DMS 273 (cell line): ENCODE results near the gene TLE1.
A peak's percentile ranks its signal among the peaks of the same experiment; 100 is the strongest.
"Not testable (repeated sequence)": the region's sequence is repeated elsewhere in the genome, so short reads cannot be mapped to it uniquely, and the experiment has no call there.

Experiments
- DNase-seq: peaks from one replicate; lab custom pipeline; 2025; ENCODE audit not compliant: unreplicated experiment; lab: John Stamatoyannopoulos, UW

The TLE1 gene

DNA sequence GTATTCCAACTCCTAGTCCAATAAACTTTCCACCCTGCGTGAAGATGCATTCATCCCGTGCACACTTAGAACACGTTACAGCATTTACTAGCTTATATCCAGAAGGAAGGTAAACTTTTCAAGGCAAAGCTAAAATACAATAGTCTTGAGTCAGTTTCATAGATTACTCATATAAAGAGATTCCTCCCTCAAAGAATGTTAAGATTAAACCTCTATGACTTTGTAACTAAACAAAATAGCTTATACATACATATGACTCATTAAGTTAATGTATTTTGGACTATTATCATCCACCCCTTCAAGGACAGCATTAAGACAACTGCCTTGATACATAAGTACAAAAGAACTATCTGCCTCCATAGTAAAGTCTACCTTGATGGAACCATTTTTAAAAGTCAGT lies 36.1 kb downstream of the TLE1 start:
- no peak for DNase-seq

DNA sequence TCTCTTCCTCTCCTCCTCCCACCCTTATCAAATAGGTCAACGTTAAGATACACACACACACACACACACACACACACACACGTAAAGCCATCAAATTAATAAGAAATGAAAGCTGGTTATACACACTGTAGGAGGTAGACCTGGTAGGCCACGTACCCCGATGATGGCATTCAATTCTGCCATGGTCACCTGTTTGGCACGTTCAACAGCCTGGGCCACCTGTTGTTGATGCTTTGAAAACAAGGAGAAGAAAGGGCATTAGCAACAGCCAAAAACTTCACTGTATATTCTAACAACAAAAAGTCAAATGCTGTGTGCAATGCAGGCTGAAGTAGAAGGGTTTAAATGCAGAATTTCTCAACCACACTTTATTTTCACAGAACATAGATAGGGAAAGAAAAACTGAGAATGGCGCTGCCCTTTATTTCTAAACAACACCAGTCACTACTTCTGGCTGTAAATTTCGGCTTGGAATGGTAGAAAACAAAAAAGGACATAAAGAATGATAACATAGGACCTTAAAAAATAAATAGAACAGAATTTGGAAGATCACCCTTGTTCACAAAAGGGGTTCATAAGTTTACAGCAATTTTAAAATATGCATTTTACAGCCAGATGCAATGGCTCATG lies 37.2 kb downstream of the TLE1 start:
- no peak for DNase-seq

DNA sequence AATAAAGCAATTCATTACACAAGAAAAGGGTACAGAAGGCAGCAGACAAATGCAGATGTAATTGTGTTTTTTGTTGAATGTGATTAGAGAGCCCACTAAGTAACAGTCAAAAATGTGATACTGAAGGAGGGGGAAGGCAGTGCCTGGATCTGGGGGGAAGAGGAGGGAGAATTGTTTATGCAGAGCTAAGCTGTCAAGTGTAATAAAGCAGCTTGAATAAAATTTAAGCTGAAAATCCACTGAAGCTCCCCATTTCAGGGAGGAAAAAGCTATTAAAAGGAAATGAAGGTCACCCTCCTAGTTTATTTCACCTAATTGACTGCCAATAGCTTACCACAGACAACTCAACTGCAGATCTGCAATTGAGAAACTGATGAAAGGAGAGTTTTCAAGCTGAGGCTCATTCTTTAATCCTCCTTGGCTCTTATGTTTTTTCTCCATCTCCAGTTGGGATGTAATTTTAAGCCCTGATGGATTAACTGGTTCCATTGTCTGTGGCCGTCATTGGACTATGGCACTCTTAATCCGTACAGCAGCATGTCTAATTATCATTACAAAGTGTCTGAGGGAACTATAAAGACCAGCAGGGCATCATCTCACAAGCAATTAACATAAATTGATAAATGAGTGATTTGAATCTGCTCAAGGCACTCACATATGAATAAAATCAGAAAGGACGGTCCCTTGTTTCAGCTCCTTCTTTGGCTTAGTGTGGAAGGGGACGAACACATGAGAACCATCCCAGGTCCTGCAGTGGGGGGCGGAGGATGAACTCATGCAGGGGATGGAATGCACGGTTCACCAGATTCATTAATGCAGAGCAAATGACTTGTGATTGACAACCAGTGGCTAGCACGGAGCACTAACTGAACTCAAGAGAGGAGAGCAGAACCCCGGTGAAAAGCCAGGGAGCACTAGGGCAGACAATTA lies 38.5 kb downstream of the TLE1 start:
- DNase-seq, result no peak

DNA sequence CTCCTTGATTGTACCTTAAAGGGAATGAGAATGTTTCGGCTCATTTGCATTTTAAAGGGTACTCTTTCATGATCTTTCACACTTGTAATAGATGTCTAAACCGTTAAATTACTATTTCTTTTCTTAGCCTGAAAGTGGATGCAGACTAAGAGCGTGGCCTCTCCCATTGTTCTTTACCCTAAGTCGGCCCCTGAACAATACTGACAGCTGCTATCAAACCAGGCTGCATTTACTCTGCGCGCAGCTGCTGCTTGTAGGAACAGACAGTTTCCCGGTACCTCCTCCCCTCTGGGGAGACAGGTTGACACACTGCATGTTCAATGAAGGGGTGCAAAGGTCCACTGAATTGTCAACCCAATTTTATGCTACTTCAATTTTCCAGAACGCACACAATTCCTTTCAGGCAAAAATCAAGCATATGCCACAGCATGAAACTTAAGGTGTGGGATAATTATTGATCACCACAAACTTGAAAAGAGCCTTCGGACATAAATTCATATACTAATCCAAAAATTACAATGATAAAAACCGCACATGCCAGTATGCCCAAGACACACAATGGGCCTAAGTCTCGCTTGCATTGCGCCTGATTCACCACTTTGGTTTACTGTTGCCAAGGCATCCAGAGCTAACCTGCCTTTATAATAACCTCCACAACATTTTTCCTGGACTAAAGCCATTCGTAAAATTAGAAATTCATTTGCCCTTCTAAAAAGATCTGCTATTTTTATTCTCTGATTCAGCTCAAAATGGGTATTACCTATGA lies 39.7 kb downstream of the TLE1 start:
- no peak for DNase-seq

DNA sequence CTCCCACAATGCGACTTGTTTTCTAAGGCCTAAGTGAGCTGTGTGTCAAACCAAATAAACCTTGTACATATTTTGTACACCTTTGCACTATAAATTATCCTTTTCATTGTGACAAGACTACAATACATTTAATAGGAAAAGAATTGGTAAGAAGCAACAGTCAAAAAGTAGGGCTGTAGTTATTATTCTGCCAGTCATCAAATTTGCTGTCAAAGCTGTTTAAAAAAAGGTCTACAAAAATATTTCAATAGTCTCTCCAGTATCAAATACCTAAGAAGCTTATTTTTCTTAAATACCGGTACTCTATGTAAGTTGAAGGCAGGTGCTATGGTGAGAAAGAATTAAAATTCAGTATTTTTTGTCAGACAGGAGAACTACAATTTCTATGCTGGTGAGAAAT lies 40.5 kb downstream of the TLE1 start:
- no peak for DNase-seq

DNA sequence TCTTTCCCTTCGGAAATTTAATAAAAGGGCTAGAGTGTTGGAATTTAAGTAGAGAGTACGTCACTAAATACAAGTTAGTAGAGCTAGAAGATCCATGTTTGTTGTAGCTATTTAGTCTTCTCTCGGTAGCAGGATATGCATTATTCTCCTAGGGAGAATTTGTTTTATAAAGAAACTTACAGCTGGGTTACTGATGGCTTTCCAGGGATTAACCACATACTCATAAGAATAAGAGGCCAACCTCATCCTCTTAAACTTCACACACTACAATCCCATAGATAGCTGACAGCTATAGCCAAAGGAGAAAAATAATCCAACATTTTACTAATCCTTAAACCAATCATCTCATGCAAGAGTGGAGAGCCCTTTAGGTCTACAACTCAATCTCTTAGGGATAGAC lies 43.0 kb downstream of the TLE1 start:
- no peak for DNase-seq

DNA sequence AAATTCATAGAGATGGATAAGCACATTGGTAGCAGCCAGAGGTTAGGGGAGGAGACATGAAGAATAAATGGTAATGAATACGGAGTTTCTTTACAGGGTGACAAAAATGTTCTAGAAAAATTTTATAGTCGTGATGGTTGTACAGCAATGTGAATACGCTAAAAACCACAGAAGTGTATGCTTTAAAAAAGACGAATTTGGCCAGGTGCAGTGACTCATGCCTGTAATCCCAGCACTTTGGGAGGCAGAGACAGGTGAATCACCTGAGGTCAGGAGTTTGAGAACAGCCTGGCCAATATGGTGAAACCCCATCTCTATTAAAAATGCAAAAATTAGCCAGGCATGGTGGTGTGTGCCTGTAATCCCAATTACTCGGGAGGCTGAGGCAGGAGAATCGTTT lies 44.8 kb downstream of the TLE1 start:
- not testable (repeated sequence) for DNase-seq

DNA sequence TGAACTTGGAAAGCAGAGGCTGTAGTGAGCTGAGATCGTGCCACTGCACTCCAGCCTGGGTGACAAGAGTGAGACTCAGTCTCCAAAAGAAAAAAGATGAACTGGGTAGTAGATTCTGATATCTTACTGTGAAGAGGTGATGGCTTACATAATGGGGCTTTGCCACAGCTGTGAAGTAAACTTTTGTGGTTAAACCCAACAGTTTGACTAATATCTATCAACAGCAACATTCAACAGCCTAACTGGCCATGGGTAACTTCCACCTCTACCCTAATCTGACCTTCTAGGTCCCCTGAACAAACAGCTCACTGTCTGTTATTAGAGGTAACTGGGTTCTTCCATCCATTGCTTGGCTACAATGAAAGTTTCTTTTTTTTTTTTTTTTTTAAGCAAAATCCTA lies 52.1 kb downstream of the TLE1 start:
- DNase-seq, result no peak

DNA sequence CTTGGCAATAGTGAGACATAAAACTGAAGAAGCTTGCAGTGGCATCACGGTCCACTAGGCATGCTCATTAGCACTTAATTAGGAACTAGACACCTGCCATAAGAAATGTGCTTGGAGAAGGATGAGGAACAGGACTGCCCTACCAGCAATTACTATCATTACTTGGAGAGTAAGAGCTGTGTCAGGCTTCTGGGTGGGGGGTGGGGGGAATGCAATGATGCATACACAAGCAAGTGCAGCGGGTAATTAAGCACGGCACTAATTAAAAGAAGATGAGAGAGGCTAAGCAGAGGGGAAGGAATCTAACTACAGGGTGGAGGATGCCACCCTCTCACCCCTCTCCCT lies 53.1 kb downstream of the TLE1 start:
- peak; percentile 7 for DNase-seq

DNA sequence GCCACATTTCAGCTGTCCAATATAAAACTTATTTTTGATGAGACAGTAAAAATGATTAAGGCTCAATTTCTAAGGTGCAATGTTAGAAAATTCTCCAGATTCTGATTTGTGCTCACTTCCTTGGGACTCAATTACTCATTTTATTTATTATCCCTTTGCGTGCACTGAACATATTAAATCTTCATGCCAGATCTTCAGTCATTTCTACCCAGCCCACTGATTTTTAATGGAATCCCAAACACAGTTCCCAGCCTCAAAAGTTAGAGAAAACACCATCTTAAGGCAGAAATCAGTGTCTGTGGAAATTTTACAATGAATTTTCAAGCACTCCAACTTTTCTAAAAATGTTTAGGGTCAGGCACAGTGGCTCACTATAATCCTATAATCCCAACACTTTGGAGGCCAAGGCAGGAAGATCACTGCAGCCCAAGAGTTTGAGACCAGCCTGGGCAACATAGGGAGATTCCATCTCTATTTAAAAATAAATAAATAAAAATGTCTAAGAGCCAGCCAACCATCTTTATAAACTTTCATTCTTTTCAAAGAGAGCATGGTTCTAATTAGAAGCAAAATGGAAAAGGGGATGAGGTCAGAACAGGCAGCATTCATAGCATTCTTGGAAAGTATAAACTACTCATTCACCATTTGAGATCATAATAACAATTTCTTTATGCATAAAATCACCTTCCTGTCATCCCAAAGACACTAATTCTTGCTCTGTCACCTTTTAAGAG lies 53.7 kb downstream of the TLE1 start:
- no peak for DNase-seq

DNA sequence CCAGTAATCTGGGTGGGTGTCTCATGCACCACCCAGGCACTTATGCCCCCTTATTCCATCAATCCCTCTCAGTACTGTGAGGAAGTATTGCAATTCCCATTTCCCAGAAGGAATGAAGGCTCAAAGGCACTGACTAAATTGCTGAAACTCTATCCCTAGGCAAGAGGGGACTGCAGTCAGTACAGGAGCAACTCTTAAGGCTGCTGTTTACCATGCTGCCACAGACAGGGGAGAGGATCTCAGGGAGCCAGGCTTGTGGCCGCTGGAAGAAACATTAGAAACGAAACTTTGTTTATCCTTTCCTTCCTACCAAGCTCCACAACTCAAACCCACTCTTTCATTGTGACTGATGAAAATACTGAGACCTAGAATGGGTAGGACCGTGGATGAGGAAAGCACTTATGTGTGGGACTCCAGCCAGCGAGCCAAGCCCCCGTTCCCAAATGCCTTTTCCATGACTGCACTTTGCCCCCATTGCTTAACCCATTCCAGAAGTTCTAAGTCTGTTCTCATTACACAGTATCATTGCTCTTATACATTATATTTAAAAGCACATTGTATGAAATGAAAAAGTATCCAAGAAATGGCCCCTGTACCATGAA lies 54.3 kb downstream of the TLE1 start:
- no peak for DNase-seq

DNA sequence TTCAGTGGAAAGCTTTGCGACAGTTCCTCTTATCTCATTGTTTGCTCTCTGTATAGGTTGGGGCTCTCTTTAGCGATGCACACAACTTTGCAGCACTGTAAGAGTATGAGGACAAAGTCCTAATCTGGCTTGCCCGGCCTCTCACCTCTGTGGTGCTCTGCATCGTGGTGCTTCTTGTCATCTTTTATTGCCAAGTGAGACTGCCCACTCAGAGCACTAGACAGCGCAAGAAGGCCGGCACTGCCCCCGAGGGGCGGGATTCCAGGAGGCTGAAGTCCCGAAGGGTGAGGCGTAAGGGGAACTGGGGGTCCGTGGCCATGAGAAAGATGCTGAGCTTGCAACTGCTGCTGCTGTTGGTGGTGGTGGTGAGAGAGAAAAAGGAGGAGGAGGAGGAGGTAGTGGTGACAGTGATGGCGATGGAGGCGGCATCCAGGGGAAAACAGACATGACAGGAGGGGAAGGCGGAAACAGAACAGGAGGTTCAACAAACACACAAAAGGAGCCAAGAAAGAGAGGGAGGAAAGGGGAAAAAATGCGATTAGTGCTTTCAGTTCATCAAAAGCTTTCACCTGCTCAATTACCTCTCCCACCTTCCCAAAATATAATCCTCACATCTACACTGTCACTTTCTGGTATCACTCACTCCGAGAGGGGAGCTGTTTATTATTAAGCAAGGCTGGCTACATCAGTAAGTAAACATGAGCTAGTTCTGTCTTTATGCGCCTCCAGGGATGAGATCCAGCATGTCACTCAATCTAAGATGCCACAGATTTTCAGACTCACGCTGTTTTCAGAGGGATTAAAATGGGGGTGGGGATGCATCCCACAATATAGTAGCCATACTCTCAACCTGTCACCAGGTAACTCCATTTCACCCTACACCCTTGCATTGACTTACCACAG lies 55.1 kb downstream of the TLE1 start:
- DNase-seq, result no peak

DNA sequence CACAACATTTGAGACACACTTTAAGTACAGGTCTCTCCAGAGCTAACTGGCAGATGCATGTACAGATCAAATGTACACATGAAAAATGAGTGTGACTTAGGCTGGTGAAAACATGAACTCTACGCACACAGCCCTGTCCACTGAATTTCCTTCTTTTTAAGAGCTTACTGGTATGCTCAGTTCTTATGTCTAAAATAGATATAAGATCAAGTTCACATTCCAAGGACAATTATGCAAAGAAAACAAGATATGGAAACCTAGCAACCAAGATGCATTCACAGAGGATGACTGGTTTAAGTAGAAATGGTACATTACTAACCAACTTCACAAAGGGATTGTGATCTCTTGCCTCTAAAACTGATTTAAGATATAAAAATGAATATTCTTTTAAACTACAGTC lies 56.7 kb downstream of the TLE1 start:
- DNase-seq, result no peak

DNA sequence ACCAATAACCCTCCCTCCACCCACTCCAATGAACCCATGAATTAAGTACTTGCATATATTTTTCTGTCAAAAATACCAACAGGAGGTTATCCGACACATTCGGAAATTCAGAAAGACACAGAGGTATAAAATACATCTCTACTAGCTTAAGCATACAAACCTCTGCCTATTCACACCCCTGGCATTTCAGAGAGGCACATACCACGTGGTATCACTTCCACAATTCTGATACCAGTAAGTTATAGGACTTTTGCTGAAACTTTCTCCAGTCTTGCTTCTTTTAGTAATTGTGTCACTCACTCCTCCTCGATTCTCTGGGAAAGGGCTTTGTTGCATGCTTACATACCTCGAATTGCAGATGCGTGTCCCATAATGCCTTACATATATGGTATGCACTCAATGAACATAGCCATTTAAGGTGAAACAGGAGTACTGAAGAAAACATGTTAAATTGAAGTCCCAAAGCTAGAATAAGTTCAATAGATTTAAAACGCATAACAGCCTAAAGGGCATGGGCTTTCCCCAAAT lies 58.1 kb downstream of the TLE1 start:
- DNase-seq, result no peak

DNA sequence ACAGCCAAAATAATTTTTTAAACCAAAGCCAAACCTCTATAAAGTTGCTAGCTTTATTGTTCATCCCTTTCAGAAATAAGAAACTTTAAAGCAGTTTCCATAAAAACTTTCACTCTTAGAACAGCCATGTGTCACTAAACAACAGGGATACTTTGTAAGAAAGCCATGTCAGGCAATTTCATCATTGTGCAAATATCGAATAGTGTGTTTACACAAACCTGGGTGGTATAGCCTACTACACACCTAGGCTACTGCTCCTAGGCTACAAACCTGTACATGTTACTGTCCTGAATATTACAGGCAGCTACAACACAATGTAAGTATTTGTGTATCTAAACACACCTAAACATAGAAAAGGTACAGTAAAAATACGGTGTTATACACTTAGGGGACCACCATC lies 59.9 kb downstream of the TLE1 start:
- no peak for DNase-seq

DNA sequence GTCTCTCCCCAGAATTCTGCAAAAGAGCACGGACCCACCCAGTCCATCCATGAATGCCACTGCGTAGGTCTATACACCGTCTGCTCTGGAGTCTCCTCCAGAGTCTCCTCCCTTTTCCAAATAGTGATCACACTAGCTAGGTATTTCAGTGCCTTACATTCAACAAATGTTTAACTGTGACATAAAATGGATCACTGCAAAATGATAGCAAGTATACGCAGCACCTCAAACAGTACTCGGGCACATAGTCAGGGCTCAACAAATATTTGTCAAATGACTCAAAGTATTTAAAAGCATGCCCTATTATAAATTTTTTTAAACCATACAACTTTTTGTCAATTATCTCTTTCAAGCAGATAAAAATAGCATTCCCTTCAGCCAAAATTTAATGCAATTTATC lies 60.5 kb downstream of the TLE1 start:
- no peak for DNase-seq

DNA sequence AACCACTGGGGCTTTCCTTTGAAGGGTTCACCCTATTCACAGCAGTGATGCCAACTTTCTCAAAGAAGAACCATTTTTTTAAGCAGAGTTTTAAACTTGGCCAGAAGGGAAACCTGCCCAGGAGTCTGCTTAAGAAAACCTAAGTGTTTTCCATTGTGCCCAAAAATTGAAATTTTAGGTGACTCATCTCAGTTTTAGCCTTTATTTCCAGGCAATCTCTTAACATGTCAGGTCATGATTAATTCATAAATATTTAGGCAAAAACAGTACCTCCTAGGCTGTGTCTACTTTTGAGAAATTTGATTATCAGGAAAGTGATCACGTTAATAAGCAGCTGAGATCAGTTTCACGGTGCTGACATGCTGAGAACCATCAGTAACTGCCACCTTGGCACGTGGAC lies 61.9 kb downstream of the TLE1 start:
- peak; percentile 3 for DNase-seq

DNA sequence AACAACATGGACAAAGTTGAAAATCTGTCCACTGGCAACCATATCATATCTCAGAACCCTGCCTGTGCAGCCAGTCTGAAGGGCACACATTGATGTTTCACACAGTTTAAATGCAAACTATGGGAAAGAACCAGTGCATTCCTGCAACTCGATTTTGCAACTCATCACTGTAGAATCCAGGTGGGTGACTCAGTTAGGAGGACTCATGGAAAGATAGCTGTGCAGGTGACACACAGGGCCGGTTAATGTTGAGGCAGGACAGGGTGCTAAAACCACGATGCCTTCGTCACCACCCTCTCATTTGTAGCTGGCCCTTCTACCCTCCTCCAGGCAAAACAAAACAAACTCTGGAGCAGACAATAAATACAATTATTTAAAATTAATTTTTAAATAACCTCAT lies 62.8 kb downstream of the TLE1 start:
- DNase-seq, result no peak

DNA sequence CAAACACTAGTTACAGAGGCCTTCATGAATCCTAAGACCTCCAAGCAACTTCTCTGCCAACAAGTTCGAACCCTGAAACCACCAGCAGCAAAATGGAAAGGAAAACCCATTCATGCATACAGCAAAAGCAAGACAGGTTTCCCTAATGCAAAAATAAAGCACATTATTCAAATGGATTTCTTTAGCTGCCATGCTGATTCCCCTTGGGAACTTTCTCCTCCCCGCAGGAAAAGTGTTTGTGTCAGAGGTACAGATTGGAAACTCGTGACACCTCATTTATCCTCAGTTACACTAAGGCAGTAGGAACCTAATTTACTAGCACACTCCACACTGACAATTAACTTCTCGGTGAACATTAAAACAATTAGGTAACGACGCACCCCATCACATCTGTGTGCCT lies 63.4 kb downstream of the TLE1 start:
- no peak for DNase-seq

DNA sequence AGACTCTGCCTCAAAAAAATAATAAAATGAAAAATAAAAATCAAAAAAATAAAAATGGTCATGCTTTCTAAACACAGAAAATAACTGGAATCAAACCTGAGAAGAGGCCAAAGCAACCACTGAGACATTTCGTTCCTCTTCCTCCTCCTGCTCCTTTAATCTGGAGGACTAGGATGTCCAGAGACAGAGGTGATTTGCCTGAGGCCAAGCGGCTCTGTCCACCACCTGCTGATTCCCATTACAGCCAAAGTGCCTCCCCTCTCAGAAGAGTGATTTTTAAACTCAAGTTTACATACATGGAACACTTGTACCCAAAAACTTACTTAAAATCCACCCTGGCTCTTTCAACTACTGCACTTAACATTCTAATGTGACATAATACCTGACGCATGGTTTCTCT lies 65.6 kb downstream of the TLE1 start:
- DNase-seq, result no peak
